Left ventricle myocardium superior (tissue), 1 donor: Measurements from ENCODE around the gene S100B. TPM values are rescaled to one million over a fixed set of nuclear protein-coding genes. Genes with fewer than 3 reads are reported as not detected.
A peak's percentile ranks its signal among the peaks of the same experiment; 100 is the strongest.

Experiments
- ATAC-seq: fragments of 200-7000 bp; cut with Tn5 transposase; one replicate; pipeline ENCODE4 v1.9.1; 2020; ENCODE audit warnings: mild to moderate bottlenecking, moderate library complexity
- DNase-seq: peaks from one replicate; pipeline ENCODE4 v3.0.0-alpha.2; 2020
- intact Hi-C: fragments of 100-400 bp; cut with micrococcal nuclease; formaldehyde crosslinking; loops from one replicate; pipeline ENCODE4 v1.11.0; 2022
- long read RNA-seq: library from polyadenylated mRNA; unstranded; transcript quantifications from one replicate; pipeline ENCODE4 v2.0.0, GENCODE V29; 2021
- total RNA-seq: library from RNA; stranded (reverse); fragmentation: NEBNext Ultra II Directional; extraction: Animal tissue kit (Norgen Biotek cat#: 25700); gene quantifications from one replicate; pipeline ENCODE4 v1.2.1, GENCODE V29; 2021
- donor health status: DM: no; HTN: yes; CAD: no; lungs with severe emphysema.

The S100B gene
- total RNA-seq: 3.5 TPM
- long read RNA-seq, transcript S100B-201 (3 exons, 877 nt): major isoform, 6 of 7 reads
- long read RNA-seq, partial matches to known transcripts: 0 of 7 reads
- long read RNA-seq, other reads (novel, unspliced or antisense): 0 of 7 reads

- ATAC-seq (peak; percentile 66), DNase-seq (peak; percentile 45)
- intact Hi-C loops: no loop called here
Measured at GRCh38 chr21:46604975-46605766, at the start of gene S100B. S100B (minus strand) TSS chr21:46605082; CDS start chr21:46602415, 2,667 bp downstream.

GRCh38 chr21:46651121-46651520 lies 46.2 kb upstream of the S100B start:
- ATAC-seq (peak; percentile 18), DNase-seq (no peak)
- intact Hi-C loops: no loop called here

- ATAC-seq (peak; percentile 89), DNase-seq (peak; percentile 67)
Measured at GRCh38 chr21:46650476-46651098, 45.7 kb upstream of the S100B start.

GRCh38 chr21:46649356-46649755 lies 44.5 kb upstream of the S100B start:
- intact Hi-C loops: no loop called here
- DNase-seq (no peak), ATAC-seq (no peak)

More at GRCh38 chr21:46650476-46651098, 45.7 kb upstream of the S100B start:
- intact Hi-C loops: no loop called here

GRCh38 chr21:46648539-46648938 lies 43.7 kb upstream of the S100B start:
- DNase-seq: no peak
- intact Hi-C loops: no loop called here
- no peak for ATAC-seq

GRCh38 chr21:46646541-46647154 lies 41.8 kb upstream of the S100B start:
- DNase-seq: no peak
- intact Hi-C loops: no loop called here
- ATAC-seq: no peak

GRCh38 chr21:46645840-46646239 lies 41.0 kb upstream of the S100B start:
- intact Hi-C loops: no loop called here
- no peak for DNase-seq
- ATAC-seq: no peak

GRCh38 chr21:46643379-46644177 lies 38.7 kb upstream of the S100B start:
- intact Hi-C loops: no loop called here
- no peak for DNase-seq
- ATAC-seq: no peak

- DNase-seq (no peak), ATAC-seq (peak; percentile 81)
- intact Hi-C loops: no loop called here
Measured at GRCh38 chr21:46641656-46642055, 36.8 kb upstream of the S100B start.

- no peak for ATAC-seq
- intact Hi-C loops: no loop called here
Measured at GRCh38 chr21:46639489-46640386, 34.9 kb upstream of the S100B start.

GRCh38 chr21:46637952-46638746 lies 33.3 kb upstream of the S100B start:
- ATAC-seq (no peak), DNase-seq (no peak)
- intact Hi-C loops: no loop called here

More at GRCh38 chr21:46639489-46640386, 34.9 kb upstream of the S100B start:
- no peak for DNase-seq

GRCh38 chr21:46636550-46637285 lies 31.8 kb upstream of the S100B start:
- no peak for DNase-seq
- intact Hi-C loops: no loop called here
- ATAC-seq: no peak

GRCh38 chr21:46636181-46636512 lies 31.3 kb upstream of the S100B start:
- intact Hi-C loops: no loop called here
- ATAC-seq (no peak), DNase-seq (no peak)

- intact Hi-C loops: no loop called here
- DNase-seq (peak; percentile 99), ATAC-seq (peak; percentile 96)
Measured at GRCh38 chr21:46635324-46636180, 30.7 kb upstream of the S100B start, which contains the start of gene PRMT2. PRMT2 (plus strand) TSS chr21:46635674; CDS start chr21:46636952, 1,278 bp downstream.

GRCh38 chr21:46634966-46635323 lies 30.1 kb upstream of the S100B start:
- intact Hi-C loops: no loop called here
- DNase-seq (no peak), ATAC-seq (peak; percentile 56)

GRCh38 chr21:46634427-46634826 lies 29.5 kb upstream of the S100B start:
- ATAC-seq: no peak
- intact Hi-C loops: no loop called here
- no peak for DNase-seq
